ENCODE measurements around the gene KRTAP10-9.

DNA sequence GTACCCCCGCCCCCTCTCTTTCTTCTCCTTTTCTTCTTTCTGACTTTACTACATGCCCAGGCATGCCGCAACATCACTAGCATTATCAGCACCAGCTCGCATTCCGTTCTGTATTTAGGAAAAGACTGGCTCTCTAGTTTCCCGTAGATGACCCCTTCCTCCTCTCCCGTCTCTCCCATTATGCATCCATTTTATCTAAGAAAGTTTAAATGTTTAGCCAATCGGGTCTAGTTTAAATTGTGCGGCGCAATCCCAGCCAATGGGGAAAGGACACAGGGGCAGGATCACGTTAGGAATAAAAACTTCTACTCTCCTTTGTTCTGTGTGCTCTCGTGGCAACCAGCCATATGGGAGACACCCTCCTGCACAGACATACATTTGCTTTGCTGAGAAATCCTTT, 28.8 kb upstream of the KRTAP10-9 start:
- TF ChIP-seq, protein P1, sequence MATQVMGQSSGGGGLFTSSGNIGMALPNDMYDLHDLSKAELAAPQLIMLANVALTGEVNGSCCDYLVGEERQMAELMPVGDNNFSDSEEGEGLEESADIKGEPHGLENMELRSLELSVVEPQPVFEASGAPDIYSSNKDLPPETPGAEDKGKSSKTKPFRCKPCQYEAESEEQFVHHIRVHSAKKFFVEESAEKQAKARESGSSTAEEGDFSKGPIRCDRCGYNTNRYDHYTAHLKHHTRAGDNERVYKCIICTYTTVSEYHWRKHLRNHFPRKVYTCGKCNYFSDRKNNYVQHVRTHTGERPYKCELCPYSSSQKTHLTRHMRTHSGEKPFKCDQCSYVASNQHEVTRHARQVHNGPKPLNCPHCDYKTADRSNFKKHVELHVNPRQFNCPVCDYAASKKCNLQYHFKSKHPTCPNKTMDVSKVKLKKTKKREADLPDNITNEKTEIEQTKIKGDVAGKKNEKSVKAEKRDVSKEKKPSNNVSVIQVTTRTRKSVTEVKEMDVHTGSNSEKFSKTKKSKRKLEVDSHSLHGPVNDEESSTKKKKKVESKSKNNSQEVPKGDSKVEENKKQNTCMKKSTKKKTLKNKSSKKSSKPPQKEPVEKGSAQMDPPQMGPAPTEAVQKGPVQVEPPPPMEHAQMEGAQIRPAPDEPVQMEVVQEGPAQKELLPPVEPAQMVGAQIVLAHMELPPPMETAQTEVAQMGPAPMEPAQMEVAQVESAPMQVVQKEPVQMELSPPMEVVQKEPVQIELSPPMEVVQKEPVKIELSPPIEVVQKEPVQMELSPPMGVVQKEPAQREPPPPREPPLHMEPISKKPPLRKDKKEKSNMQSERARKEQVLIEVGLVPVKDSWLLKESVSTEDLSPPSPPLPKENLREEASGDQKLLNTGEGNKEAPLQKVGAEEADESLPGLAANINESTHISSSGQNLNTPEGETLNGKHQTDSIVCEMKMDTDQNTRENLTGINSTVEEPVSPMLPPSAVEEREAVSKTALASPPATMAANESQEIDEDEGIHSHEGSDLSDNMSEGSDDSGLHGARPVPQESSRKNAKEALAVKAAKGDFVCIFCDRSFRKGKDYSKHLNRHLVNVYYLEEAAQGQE (IDR thresholded peaks at IDR 0.05; ENCODE audit: low read depth) = no peak
- TF ChIP-seq EP300 (IDR thresholded peaks at IDR 0.05; ENCODE audit: borderline replicate concordance) = no peak
- no peak for TF ChIP-seq NFIC (IDR thresholded peaks at IDR 0.05)
- no peak for TF ChIP-seq CREB1 (IDR thresholded peaks at IDR 0.05; ENCODE audit: low read depth)
- TF ChIP-seq, protein P2, sequence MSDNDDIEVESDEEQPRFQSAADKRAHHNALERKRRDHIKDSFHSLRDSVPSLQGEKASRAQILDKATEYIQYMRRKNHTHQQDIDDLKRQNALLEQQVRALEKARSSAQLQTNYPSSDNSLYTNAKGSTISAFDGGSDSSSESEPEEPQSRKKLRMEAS (IDR thresholded peaks at IDR 0.05) = no peak
- no peak for TF ChIP-seq YY1 (IDR thresholded peaks at IDR 0.05; ENCODE audit: low read depth)
- TF ChIP-seq FOXM1 (IDR thresholded peaks at IDR 0.05; ENCODE audit: borderline replicate concordance, low read depth) = no peak
- TF ChIP-seq TCF12 (IDR thresholded peaks at IDR 0.05; ENCODE audit: low read depth) = no peak
